ENCODE results near the gene ZNF410. TPM values are rescaled to one million over a fixed set of nuclear protein-coding genes. Genes with fewer than 3 reads are reported as not detected.
"Not testable (repeated sequence)": the region's sequence is repeated elsewhere in the genome, so short reads cannot be mapped to it uniquely, and the experiment has no call there.

ZNF410 gene
- 10 to 100 TPM; 23.4 to 80.7 (median 42.5) TPM for total RNA-seq

- ATAC-seq (ENCODE audit: low FRiP score in 2 of 2) = peak; percentile 100
- Histone ChIP-seq H3K27me3 (no peaks in the 10 kb centered on the region), H3K4me1 (peaks cover 19 to 26% (median 20%) of the 10 kb centered on the region in 4 donors), H3K4me3 (peak within 1 kb of the TSS; percentile 68 to 93 (median 90)), H3K36me3 (no peaks in the 10 kb centered on the region), H3K27ac (peak within 1 kb of the TSS; percentile 94 to 97 (median 96)), H3K9me3 (no peaks in the 10 kb centered on the region)
- peak; percentile 97 for DNase-seq
- 0% methylated on average over 3 to 53 of the region's 65 CpGs for WGBS, 2 donors
- TF ChIP-seq POLR2A (IDR thresholded peaks at IDR 0.05) = peak in 3 of 4 donors; percentile 37 to 89 (median 77)
- TF ChIP-seq EP300 (IDR thresholded peaks at IDR 0.05) = peak in 2 of 4 donors; percentile 50 to 85
- TF ChIP-seq POLR2AphosphoS5 (IDR thresholded peaks at IDR 0.05) = peak; percentile 94 to 95
- no peak for TF ChIP-seq CTCF (IDR thresholded peaks at IDR 0.05)
These were observed at the start of gene ZNF410 for GRCh38 chr14:73886449-73887317. ZNF410 (plus strand) TSS chr14:73886859; CDS start chr14:73892176, 5,317 bp downstream.

GRCh38 chr14:73838293-73839034, 48.2 kb upstream of the ZNF410 start:
- not testable (repeated sequence) for H3K36me3 ChIP-seq; H3K4me1 ChIP-seq; H3K4me3 ChIP-seq; H3K9me3 ChIP-seq; DNase-seq; H3K27me3 ChIP-seq; ATAC-seq (ENCODE audit: low FRiP score in 2 of 2); H3K27ac ChIP-seq
- WGBS, 2 donors = 79 to 88% methylated on average over 6 to 7 of the region's 7 CpGs

GRCh38 chr14:73842201-73842600, 44.5 kb upstream of the ZNF410 start:
- TF ChIP-seq EP300 (IDR thresholded peaks at IDR 0.05) (no peak), POLR2AphosphoS5 (IDR thresholded peaks at IDR 0.05) (no peak), POLR2A (IDR thresholded peaks at IDR 0.05) (no peak), CTCF (IDR thresholded peaks at IDR 0.05) (no peak)
- Histone ChIP-seq H3K4me3 (no peak overlapping the region), H3K4me1 (no peaks in the 10 kb centered on the region), H3K27me3 (no peaks in the 10 kb centered on the region), H3K36me3 (no peaks in the 10 kb centered on the region), H3K27ac (no peak overlapping the region), H3K9me3 (no peaks in the 10 kb centered on the region)
- WGBS, 2 donors = 92 to 100% methylated on average over 1 of the region's 1 CpG
- DNase-seq (no peak), ATAC-seq (ENCODE audit: low FRiP score in 2 of 2) (no peak)

- H3K4me1 ChIP-seq = no peaks in the 10 kb centered on the region
- H3K4me3 ChIP-seq = no peak overlapping the region
- DNase-seq = no peak
- ATAC-seq (ENCODE audit: low FRiP score in 2 of 2) = no peak
- no peak overlapping the region for H3K27ac ChIP-seq
- no peaks in the 10 kb centered on the region for H3K27me3 ChIP-seq
- no peaks in the 10 kb centered on the region for H3K9me3 ChIP-seq
- TF ChIP-seq CTCF (IDR thresholded peaks at IDR 0.05) = no peak
- no peaks in the 10 kb centered on the region for H3K36me3 ChIP-seq
- WGBS, 2 donors = 36 to 40% methylated on average over 2 of the region's 2 CpGs
These were observed 43.8 kb upstream of the ZNF410 start for GRCh38 chr14:73842851-73843250.

GRCh38 chr14:73843296-73843695, 43.4 kb upstream of the ZNF410 start:
- Histone ChIP-seq H3K4me1 (no peaks in the 10 kb centered on the region), H3K4me3 (no peak overlapping the region), H3K27me3 (no peaks in the 10 kb centered on the region), H3K27ac (no peak overlapping the region), H3K9me3 (no peaks in the 10 kb centered on the region), H3K36me3 (no peaks in the 10 kb centered on the region)
- ATAC-seq (ENCODE audit: low FRiP score in 2 of 2) (no peak), DNase-seq (no peak)
- WGBS, 2 donors = 82 to 89% methylated on average over 2 of the region's 2 CpGs
- TF ChIP-seq CTCF (IDR thresholded peaks at IDR 0.05) (no peak), EP300 (IDR thresholded peaks at IDR 0.05) (no peak), POLR2A (IDR thresholded peaks at IDR 0.05) (no peak), POLR2AphosphoS5 (IDR thresholded peaks at IDR 0.05) (no peak)
